GM10248 (cell line): Measurements from ENCODE around the gene TMEM234.

ENCODE experiments used
- CTCF ChIA-PET: fragments of 300-600 bp; sonication (Branson Sonifier 250); formaldehyde crosslinking; extraction: SDS; loops from one replicate; lab custom pipeline; 2021; ENCODE audit warnings: antibody characterized with exemption; lab: Yijun Ruan, JAX
- POLR2A ChIA-PET: fragments of 350-650 bp; sonication (Branson Sonifier 250); formaldehyde crosslinking; extraction: SDS; loops from one replicate; lab custom pipeline; 2020; ENCODE audit warnings: antibody characterized with exemption; lab: Yijun Ruan, JAX
- DNase-seq: peaks from one replicate; pipeline ENCODE4 v3.0.0; 2012; ENCODE audit errors: extremely low spot score
- TF ChIP-seq, protein P1 (sequence below): IDR thresholded peaks from 2 replicates; pipeline ENCODE4 v1.5.1; 2012; ENCODE audit warnings: mild to moderate bottlenecking, low read depth; ENCODE audit errors: extremely low read depth, missing control alignments, control extremely low read depth

Gene TMEM234

DNA sequence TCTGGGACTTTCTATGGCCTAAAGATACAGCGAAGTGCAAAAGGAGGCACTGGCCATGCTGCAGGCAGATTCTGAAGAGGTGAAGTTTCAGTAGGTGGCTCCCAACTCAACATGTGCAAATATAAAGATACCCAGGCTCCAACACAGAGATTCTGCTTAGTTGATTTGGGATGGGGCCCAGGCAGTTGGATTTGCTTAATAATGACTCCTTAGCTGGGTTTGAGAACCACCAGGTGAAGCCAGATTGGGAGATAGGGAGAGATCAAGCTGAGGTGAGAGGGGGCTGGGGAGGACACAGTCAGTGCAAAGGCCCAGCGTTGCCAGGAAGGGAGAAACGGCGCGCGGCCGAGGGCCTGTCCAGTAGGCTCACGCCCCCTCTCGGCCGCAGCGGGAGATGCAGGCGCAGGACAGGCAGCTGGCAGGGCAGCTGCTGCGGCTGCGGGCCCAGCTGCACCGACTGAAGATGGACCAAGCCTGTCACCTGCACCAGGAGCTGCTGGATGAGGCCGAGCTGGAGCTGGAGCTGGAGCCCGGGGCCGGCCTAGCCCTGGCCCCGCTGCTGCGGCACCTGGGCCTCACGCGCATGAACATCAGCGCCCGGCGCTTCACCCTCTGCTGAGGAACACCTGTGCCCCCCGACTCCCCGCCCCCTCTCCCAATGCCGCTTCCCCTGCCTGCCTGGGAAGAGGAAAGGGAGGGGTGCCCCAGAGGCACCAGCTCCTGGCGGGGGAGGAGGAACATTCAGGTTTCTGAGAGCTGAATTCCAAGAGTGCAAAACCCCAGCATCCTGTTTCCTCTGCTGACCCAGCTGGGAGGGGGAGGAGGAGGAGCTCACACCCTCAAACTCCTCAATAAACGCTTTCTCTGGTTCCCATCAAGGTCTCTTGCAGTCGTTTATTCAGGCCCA lies 26.1 kb upstream of the TMEM234 start:
- POLR2A ChIA-PET, result interaction anchor here (1.4 to 3.5 kb wide), 2 partner anchors 86 to 88 kb away, joined by 5 to 27 read pairs; partner anchors contain the start of gene MARCKSL1
- TF ChIP-seq, protein P1, sequence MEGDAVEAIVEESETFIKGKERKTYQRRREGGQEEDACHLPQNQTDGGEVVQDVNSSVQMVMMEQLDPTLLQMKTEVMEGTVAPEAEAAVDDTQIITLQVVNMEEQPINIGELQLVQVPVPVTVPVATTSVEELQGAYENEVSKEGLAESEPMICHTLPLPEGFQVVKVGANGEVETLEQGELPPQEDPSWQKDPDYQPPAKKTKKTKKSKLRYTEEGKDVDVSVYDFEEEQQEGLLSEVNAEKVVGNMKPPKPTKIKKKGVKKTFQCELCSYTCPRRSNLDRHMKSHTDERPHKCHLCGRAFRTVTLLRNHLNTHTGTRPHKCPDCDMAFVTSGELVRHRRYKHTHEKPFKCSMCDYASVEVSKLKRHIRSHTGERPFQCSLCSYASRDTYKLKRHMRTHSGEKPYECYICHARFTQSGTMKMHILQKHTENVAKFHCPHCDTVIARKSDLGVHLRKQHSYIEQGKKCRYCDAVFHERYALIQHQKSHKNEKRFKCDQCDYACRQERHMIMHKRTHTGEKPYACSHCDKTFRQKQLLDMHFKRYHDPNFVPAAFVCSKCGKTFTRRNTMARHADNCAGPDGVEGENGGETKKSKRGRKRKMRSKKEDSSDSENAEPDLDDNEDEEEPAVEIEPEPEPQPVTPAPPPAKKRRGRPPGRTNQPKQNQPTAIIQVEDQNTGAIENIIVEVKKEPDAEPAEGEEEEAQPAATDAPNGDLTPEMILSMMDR, result peak; percentile 94
- CTCF ChIA-PET, result interaction anchor here (0.6 to 14.4 kb wide), 53 partner anchors 10 to 185 kb away, joined by 3 to 156 read pairs (median 4); partner anchors contain the start of genes BSDC1, HDAC1, IQCC and MARCKSL1
- peak; percentile 87 for DNase-seq

DNA sequence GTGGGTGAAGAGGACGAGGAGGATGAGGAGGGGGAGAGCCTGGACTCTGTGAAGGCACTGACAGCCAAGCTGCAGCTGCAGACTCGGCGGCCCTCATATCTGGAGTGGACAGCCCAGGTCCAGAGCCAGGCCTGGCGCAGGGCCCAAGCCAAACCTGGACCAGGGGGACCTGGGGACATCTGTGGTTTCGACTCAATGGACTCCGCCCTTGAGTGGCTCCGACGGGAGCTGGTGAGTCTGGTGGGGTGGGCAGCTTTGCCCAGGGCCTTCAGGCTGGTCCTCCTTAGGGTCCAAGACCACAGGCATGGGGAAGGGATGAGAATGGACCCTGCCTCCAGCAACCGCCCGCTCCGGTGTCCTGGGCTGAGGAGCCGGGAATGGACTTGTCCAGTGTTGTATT lies 25.3 kb upstream of the TMEM234 start:
- TF ChIP-seq, protein P1, result no peak
- ChIA-PET CTCF (interaction anchor here (1.1 to 14.4 kb wide), 22 partner anchors 9 to 127 kb away, joined by 3 to 156 read pairs (median 7); partner anchors contain the start of gene TXLNA), POLR2A (no interaction called here)
- no peak for DNase-seq

DNA sequence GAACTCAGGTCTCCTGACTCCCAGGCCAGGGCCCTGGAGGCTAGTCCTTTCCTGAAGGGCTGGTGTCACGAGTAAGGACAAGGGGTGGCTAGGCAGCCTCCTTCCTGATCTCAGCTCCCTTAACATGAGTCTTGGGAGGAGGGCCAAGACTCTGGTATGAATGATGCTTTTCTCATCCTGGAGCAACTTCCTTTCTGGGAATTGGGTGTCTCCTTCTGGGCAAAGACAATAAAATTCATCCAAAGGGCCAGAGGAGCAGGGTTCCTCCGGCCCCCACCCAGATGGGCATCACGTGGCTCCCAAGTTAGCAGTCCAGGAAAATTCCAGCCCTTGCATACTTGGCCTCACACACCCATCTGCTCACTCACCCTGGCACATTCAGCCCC lies 24.7 kb upstream of the TMEM234 start, which contains the start of gene FAM167B:
FAM167B (plus strand) TSS at position 335 of the 386 bp plus-strand sequence. CDS start 200 bp downstream, outside the sequence.
- ChIA-PET POLR2A (interaction anchor here (0.6 kb wide), 1 partner anchor 85 kb away, joined by 3 read pairs; no protein-coding TSS in a partner anchor), CTCF (interaction anchor here (1.4 to 14.4 kb wide), 9 partner anchors 8 to 85 kb away, joined by 3 to 156 read pairs (median 12); no protein-coding TSS in a partner anchor)
- TF ChIP-seq, protein P1, result no peak
- DNase-seq, result no peak

DNA sequence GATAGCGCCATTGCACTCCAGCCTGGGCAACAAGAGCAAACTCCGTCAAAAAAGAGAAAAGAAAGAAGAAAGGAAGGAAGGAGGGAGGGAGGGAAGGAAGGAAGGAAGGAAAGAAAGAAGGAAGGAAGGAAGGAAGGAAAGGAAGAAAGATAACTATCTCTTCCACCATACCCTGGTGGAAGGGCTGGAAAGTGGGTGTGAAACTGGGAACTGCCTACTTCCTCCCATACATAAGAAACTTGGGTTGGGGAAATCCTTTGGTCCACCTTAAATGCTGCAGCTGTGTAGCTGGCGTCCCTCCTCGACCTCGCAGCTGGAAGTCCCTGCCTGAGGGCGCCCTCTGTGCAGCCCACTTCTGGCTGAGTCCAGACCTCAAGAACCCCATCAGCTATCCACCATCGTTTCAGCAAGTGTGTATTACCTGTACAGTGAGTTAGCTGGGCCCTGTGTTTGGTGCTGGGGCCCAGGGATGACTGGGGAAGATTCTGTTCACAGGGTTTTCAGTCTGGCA lies 20.2 kb upstream of the TMEM234 start:
- POLR2A ChIA-PET, result interaction anchor here (1.3 kb wide), 2 partner anchors 19 to 94 kb away, joined by 3 to 5 read pairs; partner anchors contain the start of gene MARCKSL1
- CTCF ChIA-PET, result interaction anchor here (0.8 to 14.4 kb wide), 6 partner anchors 9 to 94 kb away, joined by 3 to 156 read pairs (median 4); partner anchors contain the start of genes FAM167B, LCK and MARCKSL1
- no peak for DNase-seq
- TF ChIP-seq, protein P1, result peak; percentile 16

DNA sequence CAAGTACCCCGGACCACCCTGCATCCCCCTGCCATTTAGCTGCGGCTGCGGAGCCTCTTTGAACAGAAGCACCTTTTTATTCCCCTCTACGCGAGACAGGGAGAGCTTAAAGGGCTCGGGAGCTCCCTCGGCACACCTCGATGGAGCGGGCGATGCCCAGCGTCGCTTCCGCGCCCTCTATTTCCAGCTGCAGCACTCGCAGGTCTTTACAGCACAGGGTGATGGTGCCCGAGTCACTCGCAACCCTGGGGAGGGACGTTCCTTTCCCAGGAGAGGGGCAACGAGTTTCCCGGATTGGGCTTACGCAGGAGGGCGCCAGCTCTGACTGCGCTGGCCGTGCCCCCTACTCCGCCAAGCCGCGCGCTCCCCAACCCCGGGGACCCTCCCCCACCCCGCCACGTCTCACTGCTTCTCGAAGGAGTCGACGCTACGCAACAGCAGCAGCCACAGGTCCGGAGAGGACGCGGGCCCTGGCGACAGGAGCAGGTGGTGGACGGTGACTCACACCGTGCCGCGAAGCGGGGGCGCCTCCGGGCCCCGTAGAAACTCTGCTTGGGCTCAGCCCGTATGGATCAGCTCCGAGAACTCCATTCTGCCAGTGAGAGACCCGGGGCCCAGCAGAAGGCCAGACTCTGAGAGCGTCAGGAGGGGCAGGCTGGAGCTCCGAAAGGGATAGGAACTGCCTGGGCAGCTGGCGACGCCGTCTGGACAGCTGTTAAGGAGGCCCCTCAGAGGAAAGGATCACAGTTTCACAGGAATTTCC lies 19.0 kb upstream of the TMEM234 start:
- POLR2A ChIA-PET, result interaction anchor here (0.7 to 1.8 kb wide), 4 partner anchors 9 to 95 kb away, joined by 3 to 5 read pairs (median 4); partner anchors contain the start of genes LCK and MARCKSL1
- DNase-seq, result peak; percentile 71
- CTCF ChIA-PET, result interaction anchor here (0.6 to 14.4 kb wide), 14 partner anchors 10 to 237 kb away, joined by 3 to 156 read pairs (median 4); partner anchors contain the start of genes CCDC28B, FAM167B and LCK
- TF ChIP-seq, protein P1, result no peak
